HepG2 (cell line): Measurements from ENCODE around the gene RRP36. TPM values are rescaled to one million over a fixed set of nuclear protein-coding genes. Genes with fewer than 3 reads are reported as not detected.

Experiments
- ATAC-seq: fragments of 200-7000 bp; cut with Tn5 transposase; 3 replicates; pipeline ENCODE4 v1.9.1; 2020; ENCODE audit warnings: mild to moderate bottlenecking, moderate library complexity
- BruUV-seq: library from RNA; stranded (reverse); fragments of 400-500 nt; replicated peaks from 2 replicates; lab custom pipeline; 2021; lab: Mats Ljungman, UMichigan
- CTCF ChIA-PET: fragments of 300-600 bp; formaldehyde crosslinking; extraction: SDS; loops from one replicate; lab custom pipeline; 2021; ENCODE audit warnings: low total read pairs, inconsistent platforms, low intra/inter-chr PET ratio; lab: Yijun Ruan, JAX
- POLR2A ChIA-PET: fragments of 350-600 bp; sonication (Branson Sonifier 250); formaldehyde crosslinking; loops from one replicate; lab custom pipeline; 2020; ENCODE audit warnings: antibody characterized with exemption, inconsistent platforms; lab: Yijun Ruan, JAX
- DNase-seq: peaks from one replicate; pipeline ENCODE4 v3.0.0-alpha.2; 2015; ENCODE audit warnings: low spot score
- FAIRE-seq: peaks from 3 replicates; lab custom pipeline; 2011; peaks lifted over from hg19 to GRCh38; lab: Jason Lieb, UNC
- H2AFZ ChIP-seq: one replicate; pipeline ENCODE4 v1.6.1; 2011; ENCODE audit warnings: low read length, inconsistent platforms
- H3K27ac ChIP-seq: fragments of 300-600 bp; 3 replicates; pipeline ENCODE4 v1.8.0; 2011; ENCODE audit warnings: mixed run types, mild to moderate bottlenecking, mixed read lengths, low read length, inconsistent platforms; ENCODE audit not compliant: insufficient read depth; ENCODE audit errors: extremely low read length
- H3K27me3 ChIP-seq, 2 experiments: fragments of 200-600 bp in 1 of 2; 2 replicates in 1 of 2; 3 replicates in 1 of 2; pipeline versions ENCODE4 v1.6.0 to v1.8.0; 2011; ENCODE audit warnings: low read length in 2 of 2, mild to moderate bottlenecking in 2 of 2, moderate library complexity in 2 of 2, inconsistent platforms in 1 of 2; ENCODE audit not compliant: insufficient read depth in 2 of 2, control insufficient read depth in 1 of 2
- H3K36me3 ChIP-seq, 2 experiments: fragments of 200-600 bp in 1 of 2; replicated peaks in 1 of 2; 2 replicates in 1 of 2; 3 replicates in 1 of 2; pipeline versions ENCODE4 v1.5.1 to v1.8.0; 2011; ENCODE audit warnings: low read length in 2 of 2, inconsistent platforms in 1 of 2; ENCODE audit not compliant: insufficient read depth in 2 of 2, control insufficient read depth in 1 of 2
- H3K4me1 ChIP-seq: 2 replicates; pipeline ENCODE4 v1.5.1; 2012; ENCODE audit warnings: low read length, inconsistent platforms; ENCODE audit not compliant: insufficient read depth
- H3K4me2 ChIP-seq: 2 replicates; pipeline ENCODE4 v1.6.0; 2011; ENCODE audit warnings: low read depth, low read length, inconsistent platforms
- H3K4me3 ChIP-seq, 3 experiments: fragments of 200-600 bp in 1 of 3; sonication (generic), shearing (Covaris generic) in 1 of 3; replicated peaks in 1 of 3; 2 replicates each; pipeline ENCODE4 v1.5.1; 2011 to 2016; ENCODE audit warnings: low read length in 3 of 3, inconsistent platforms in 2 of 3, low read depth in 2 of 3, mild to moderate bottlenecking in 2 of 3, control low read depth in 1 of 3, mixed read lengths in 1 of 3; ENCODE audit not compliant: insufficient read depth in 1 of 3
- H3K79me2 ChIP-seq: one replicate; pipeline ENCODE4 v1.6.1; 2011; ENCODE audit warnings: low read length, inconsistent platforms; ENCODE audit not compliant: insufficient read depth
- H3K9ac ChIP-seq: 2 replicates; pipeline ENCODE4 v1.6.0; 2011; ENCODE audit warnings: mild to moderate bottlenecking, low read depth, low read length, inconsistent platforms; ENCODE audit not compliant: insufficient read depth
- H3K9me3 ChIP-seq: 2 replicates; pipeline ENCODE4 v1.5.1; 2012; ENCODE audit warnings: mild to moderate bottlenecking, low read length
- H4K20me1 ChIP-seq: 2 replicates; pipeline ENCODE4 v1.6.0; 2011; ENCODE audit warnings: inconsistent platforms, mild to moderate bottlenecking, low read length, moderate library complexity; ENCODE audit not compliant: insufficient read depth
- AHR ChIP-seq: IDR thresholded peaks from 2 replicates; pipeline ENCODE4 v1.6.1; 2018; ENCODE audit warnings: missing genetic modification reagents, missing compliant biosample characterization
- GPN1 ChIP-seq: sonication (generic); formaldehyde crosslinking; IDR thresholded peaks from 2 replicates; pipeline ENCODE4 v1.5.1; 2020; ENCODE audit warnings: missing genetic modification reagents, borderline replicate concordance
- HCFC1 ChIP-seq: fragments of 150-350 bp; IDR thresholded peaks from 2 replicates; pipeline ENCODE4 v1.6.1; 2014; ENCODE audit warnings: low read depth, low read length
- KDM3A ChIP-seq: IDR thresholded peaks from 2 replicates; pipeline ENCODE4 v1.6.1; 2018; ENCODE audit warnings: low read depth, missing compliant biosample characterization
- MAF1 ChIP-seq: sonication (generic); formaldehyde crosslinking; IDR thresholded peaks from 2 replicates; pipeline ENCODE4 v1.5.0; 2020; ENCODE audit warnings: missing genetic modification reagents, borderline replicate concordance
- MAFG ChIP-seq: sonication (generic); formaldehyde crosslinking; IDR thresholded peaks from 2 replicates; pipeline ENCODE4 v1.5.1; 2020; ENCODE audit warnings: mild to moderate bottlenecking, missing genetic modification reagents
- MEF2D ChIP-seq: sonication (generic); formaldehyde crosslinking; IDR thresholded peaks from 2 replicates; pipeline ENCODE4 v1.5.1; 2020; ENCODE audit warnings: mild to moderate bottlenecking, missing genetic modification reagents
- MTA3 ChIP-seq: sonication (generic); formaldehyde crosslinking; IDR thresholded peaks from 2 replicates; pipeline ENCODE4 v1.4.0; 2020; ENCODE audit warnings: missing genetic modification reagents
- POLR2AphosphoS2 ChIP-seq: IDR thresholded peaks from 2 replicates; pipeline ENCODE4 v1.6.1; 2011; ENCODE audit warnings: low read depth, low read length, improper control_type of control experiment
- STAT5B ChIP-seq: sonication (generic); formaldehyde crosslinking; IDR thresholded peaks from 2 replicates; pipeline ENCODE4 v1.4.0; 2020; ENCODE audit warnings: missing genetic modification reagents
- TFE3 ChIP-seq: IDR thresholded peaks from 2 replicates; pipeline ENCODE4 v1.6.1; 2016
- USF2 ChIP-seq, 2 experiments: sonication (generic) in 1 of 2; formaldehyde crosslinking in 1 of 2; IDR thresholded peaks; 2 replicates each; pipeline versions ENCODE4 v1.5.1 to v1.6.1; 2011 to 2020; ENCODE audit warnings: borderline replicate concordance in 1 of 2, low read depth in 1 of 2, low read length in 1 of 2, mild to moderate bottlenecking in 1 of 2, missing genetic modification reagents in 1 of 2, moderate library complexity in 1 of 2
- ZBTB20 ChIP-seq: sonication (generic); formaldehyde crosslinking; IDR thresholded peaks from 2 replicates; pipeline ENCODE4 v1.8.1; 2023; ENCODE audit warnings: missing genetic modification reagents, low read depth, mild to moderate bottlenecking, borderline replicate concordance
- ZBTB49 ChIP-seq: sonication (generic); formaldehyde crosslinking; IDR thresholded peaks from 2 replicates; pipeline ENCODE4 v1.4.0; 2020; ENCODE audit warnings: missing genetic modification reagents, borderline replicate concordance
- ZFP36L1 ChIP-seq: sonication (generic); formaldehyde crosslinking; IDR thresholded peaks from 2 replicates; pipeline ENCODE4 v1.8.0; 2022; ENCODE audit warnings: mild to moderate bottlenecking, missing genetic modification reagents, moderate library complexity
- ZGPAT ChIP-seq: IDR thresholded peaks from 2 replicates; pipeline ENCODE4 v1.6.1; 2016; ENCODE audit warnings: mild to moderate bottlenecking
- ZNF24 ChIP-seq: fragments of 450-650 bp; IDR thresholded peaks from 2 replicates; pipeline ENCODE4 v1.6.1; 2017; ENCODE audit warnings: antibody characterized with exemption, mild to moderate bottlenecking
- ZNF746 ChIP-seq: sonication (generic); formaldehyde crosslinking; IDR thresholded peaks from 2 replicates; pipeline ENCODE4 v1.8.0; 2022; ENCODE audit warnings: mild to moderate bottlenecking, missing genetic modification reagents
- ZNF782 ChIP-seq: sonication (generic); formaldehyde crosslinking; IDR thresholded peaks from 2 replicates; pipeline ENCODE4 v1.4.0; 2020; ENCODE audit warnings: missing genetic modification reagents, mild to moderate bottlenecking, borderline replicate concordance
- WGBS: methylation state at CpG from one replicate; pipeline ENCODE4 v1.1.6; 2017; ENCODE audit warnings: low lambda C conversion rate; 5-methylcytosine and 5-hydroxymethylcytosine counted together
- in situ Hi-C: cut with HindIII; loops from 2 replicates; pipeline ENCODE4 v1.10.0; 2017; ENCODE audit warnings: low pct_unique_long_range_greater_than_20kb; ENCODE audit not compliant: extremely low pct_ligation_motif_present
- intact Hi-C: fragments of 100-400 bp; cut with micrococcal nuclease; formaldehyde crosslinking; loops from one replicate; pipeline ENCODE4 v1.10.0; 2022; ENCODE audit not compliant: unreplicated experiment
- polyA plus RNA-seq, 8 experiments: library from polyadenylated mRNA; depleted of rRNA in 3 of 8; stranded (reverse) in 7 of 8; unstranded in 1 of 8; fragments of >200 nt; fragmentation: Illumina TruSeq in 4 of 8; extraction: Trizol in 4 of 8; gene quantifications; 2 replicates each; pipeline versions ENCODE4 v1.2.1 to v1.2.3, GENCODE V29; 2011 to 2016; ENCODE audit warnings: low read depth in 4 of 8, missing spikeins in 1 of 8, mixed read lengths in 1 of 8; ENCODE audit not compliant: insufficient read depth in 1 of 8
- total RNA-seq, 5 experiments: library from RNA; depleted of rRNA; stranded (reverse); fragments of >200 nt; fragmentation: Illumina TruSeq; extraction: Trizol; gene quantifications; 2 replicates each; pipeline ENCODE4 v1.2.3, GENCODE V29; 2016; ENCODE audit warnings: low read depth in 1 of 5

The RRP36 gene
- total and polyA plus RNA-seq, 2 of the 13 experiments (the other 11 are each of a cell fraction or from before 2014, with no cell fraction given), result 29.5 to 144 TPM

- Histone ChIP-seq H3K4me1 (no peaks in the 10 kb centered on the region), H3K9ac (no peak overlapping the region), H3K4me3 (no peak overlapping the region), H3K36me3 (peaks cover 22 to 65% of the 10 kb centered on the region in 2 experiments), H3K79me2 (no peaks in the 10 kb centered on the region), H3K9me3 (no peaks in the 10 kb centered on the region), H4K20me1 (no peaks in the 10 kb centered on the region), H3K27me3 (no peaks in the 10 kb centered on the region), H3K27ac (no peak overlapping the region), H3K4me2 (no peak overlapping the region), H2AFZ (no peak overlapping the region)
- no TSS peak for BruUV-seq
- CTCF ChIA-PET, result no interaction called here
- FAIRE-seq (no peak), DNase-seq (no peak), ATAC-seq (no peak)
- in situ Hi-C loops, result no loop called here
- 99% methylated on average over 5 of the region's 5 CpGs for WGBS
- intact Hi-C loops, result no loop called here
- POLR2A ChIA-PET, result interaction anchor here (1.2 kb wide), 1 partner anchor 22 kb away, joined by 3 read pairs; the partner anchor contains the start of gene PPP2R5D
- TF ChIP-seq MAFG (CRISPR knock-in tag) (no peak), ZNF24 (no peak), KDM3A (CRISPR knock-in tag) (no peak), GPN1 (no peak), AHR (CRISPR knock-in tag) (no peak), POLR2AphosphoS2 (no peak), MTA3 (CRISPR knock-in tag) (no peak), MEF2D (CRISPR knock-in tag) (no peak), MAF1 (no peak), ZBTB49 (CRISPR knock-in tag) (no peak), ZGPAT (no peak), ZNF746 (no peak), STAT5B (CRISPR knock-in tag) (no peak), ZNF782 (no peak), ZFP36L1 (CRISPR knock-in tag) (no peak), USF2 (IDR thresholded peaks at IDR 0.05; ENCODE audit: low read depth, low read length) (no peak), USF2 (CRISPR knock-in tag; IDR thresholded peaks at IDR 0.05; ENCODE audit: borderline replicate concordance) (no peak), TFE3 (CRISPR knock-in tag) (no peak), HCFC1 (no peak), ZBTB20 (CRISPR knock-in tag) (no peak)
Observed at GRCh38 chr6:43005844-43006243, 15.6 kb upstream of the RRP36 start.
